ENCODE measurements around the gene TEC.
"Not testable (repeated sequence)": the region's sequence is repeated elsewhere in the genome, so short reads cannot be mapped to it uniquely, and the experiment has no call there.

DNA sequence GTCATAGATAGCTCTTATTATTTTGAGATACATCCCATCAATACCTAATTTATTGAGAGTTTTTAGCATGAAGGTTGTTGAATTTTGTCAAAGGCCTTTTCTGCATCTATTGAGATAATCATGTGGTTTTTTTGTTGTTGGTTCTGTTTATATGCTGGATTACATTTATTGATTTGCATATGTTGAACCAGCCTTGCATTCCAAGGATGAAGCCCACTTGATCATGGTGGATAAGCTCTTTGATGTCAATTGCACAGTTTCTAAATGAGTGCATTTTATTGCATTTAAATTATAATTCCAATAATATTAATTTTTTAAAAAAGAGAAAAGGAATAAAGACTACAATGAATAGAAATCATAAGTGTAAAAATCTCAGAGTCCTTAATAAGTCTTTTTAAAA lies 45.1 kb upstream of the TEC start:
- TF ChIP-seq, protein P1, sequence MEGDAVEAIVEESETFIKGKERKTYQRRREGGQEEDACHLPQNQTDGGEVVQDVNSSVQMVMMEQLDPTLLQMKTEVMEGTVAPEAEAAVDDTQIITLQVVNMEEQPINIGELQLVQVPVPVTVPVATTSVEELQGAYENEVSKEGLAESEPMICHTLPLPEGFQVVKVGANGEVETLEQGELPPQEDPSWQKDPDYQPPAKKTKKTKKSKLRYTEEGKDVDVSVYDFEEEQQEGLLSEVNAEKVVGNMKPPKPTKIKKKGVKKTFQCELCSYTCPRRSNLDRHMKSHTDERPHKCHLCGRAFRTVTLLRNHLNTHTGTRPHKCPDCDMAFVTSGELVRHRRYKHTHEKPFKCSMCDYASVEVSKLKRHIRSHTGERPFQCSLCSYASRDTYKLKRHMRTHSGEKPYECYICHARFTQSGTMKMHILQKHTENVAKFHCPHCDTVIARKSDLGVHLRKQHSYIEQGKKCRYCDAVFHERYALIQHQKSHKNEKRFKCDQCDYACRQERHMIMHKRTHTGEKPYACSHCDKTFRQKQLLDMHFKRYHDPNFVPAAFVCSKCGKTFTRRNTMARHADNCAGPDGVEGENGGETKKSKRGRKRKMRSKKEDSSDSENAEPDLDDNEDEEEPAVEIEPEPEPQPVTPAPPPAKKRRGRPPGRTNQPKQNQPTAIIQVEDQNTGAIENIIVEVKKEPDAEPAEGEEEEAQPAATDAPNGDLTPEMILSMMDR (IDR thresholded peaks at IDR 0.05 in 4 of 5, conservative IDR thresholded peaks at IDR 0.05 in 1 of 5), result not testable (repeated sequence)
- not testable (repeated sequence) for TF ChIP-seq POLR2A (IDR thresholded peaks at IDR 0.05)

Data from gastrocnemius medialis (tissue), 4 donors.